ENCODE data around the gene CD40LG. TPM values are rescaled to one million over a fixed set of nuclear protein-coding genes. Genes with fewer than 3 reads are reported as not detected.

CD40LG gene
- total RNA-seq, 1 donor from 2014 or later = not detected

GRCh38 chrX:136619899-136620505 is 28.0 kb upstream of the CD40LG start:
- Mint-ChIP-seq H3K9me3 (peaks cover 3% of the 10 kb centered on the region), H3K4me3 (no peak overlapping the region), H3K4me1 (peaks cover 4% of the 10 kb centered on the region), H3K36me3 (no peaks in the 10 kb centered on the region), H3K27me3 (ENCODE audit: insufficient read depth, low read depth) (peaks cover 2% of the 10 kb centered on the region), H3K27ac (no peak overlapping the region)
- H3K9me3 ChIP-seq (ENCODE audit: low read depth) = no peaks in the 10 kb centered on the region
- no peaks in the 10 kb centered on the region for H4K20me1 ChIP-seq (ENCODE audit: low read depth)
- H3K9ac ChIP-seq = no peak overlapping the region
- H3K27me3 ChIP-seq = no peaks in the 10 kb centered on the region
- H3K27ac ChIP-seq = no peak overlapping the region
- no peaks in the 10 kb centered on the region for H3K4me1 ChIP-seq
- no peak for DNase-seq (ENCODE audit: low spot score)
- H2AFZ ChIP-seq (replicated peaks) = no peak overlapping the region
- no peak overlapping the region for H3K4me3 ChIP-seq
- H3K79me2 ChIP-seq (ENCODE audit: low read depth) = no peaks in the 10 kb centered on the region
- TF ChIP-seq, protein P1, sequence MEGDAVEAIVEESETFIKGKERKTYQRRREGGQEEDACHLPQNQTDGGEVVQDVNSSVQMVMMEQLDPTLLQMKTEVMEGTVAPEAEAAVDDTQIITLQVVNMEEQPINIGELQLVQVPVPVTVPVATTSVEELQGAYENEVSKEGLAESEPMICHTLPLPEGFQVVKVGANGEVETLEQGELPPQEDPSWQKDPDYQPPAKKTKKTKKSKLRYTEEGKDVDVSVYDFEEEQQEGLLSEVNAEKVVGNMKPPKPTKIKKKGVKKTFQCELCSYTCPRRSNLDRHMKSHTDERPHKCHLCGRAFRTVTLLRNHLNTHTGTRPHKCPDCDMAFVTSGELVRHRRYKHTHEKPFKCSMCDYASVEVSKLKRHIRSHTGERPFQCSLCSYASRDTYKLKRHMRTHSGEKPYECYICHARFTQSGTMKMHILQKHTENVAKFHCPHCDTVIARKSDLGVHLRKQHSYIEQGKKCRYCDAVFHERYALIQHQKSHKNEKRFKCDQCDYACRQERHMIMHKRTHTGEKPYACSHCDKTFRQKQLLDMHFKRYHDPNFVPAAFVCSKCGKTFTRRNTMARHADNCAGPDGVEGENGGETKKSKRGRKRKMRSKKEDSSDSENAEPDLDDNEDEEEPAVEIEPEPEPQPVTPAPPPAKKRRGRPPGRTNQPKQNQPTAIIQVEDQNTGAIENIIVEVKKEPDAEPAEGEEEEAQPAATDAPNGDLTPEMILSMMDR (IDR thresholded peaks at IDR 0.05) = no peak
- TF ChIP-seq EZH2 (IDR thresholded peaks at IDR 0.05) (no peak), EZH2phosphoT487 (IDR thresholded peaks at IDR 0.05) (no peak)
- no peaks in the 10 kb centered on the region for H3F3A ChIP-seq (ENCODE audit: low read depth)
- no peaks in the 10 kb centered on the region for H3K36me3 ChIP-seq
- H3K4me2 ChIP-seq = no peak overlapping the region

GRCh38 chrX:136620780-136621179 is 27.2 kb upstream of the CD40LG start:
- H3F3A ChIP-seq (ENCODE audit: low read depth) = no peaks in the 10 kb centered on the region
- no peak overlapping the region for H3K27ac ChIP-seq
- H3K9ac ChIP-seq = no peak overlapping the region
- Mint-ChIP-seq H3K9me3 (peaks cover 3% of the 10 kb centered on the region), H3K36me3 (no peaks in the 10 kb centered on the region), H3K27me3 (ENCODE audit: insufficient read depth, low read depth) (peaks cover 2% of the 10 kb centered on the region), H3K27ac (no peak overlapping the region), H3K4me3 (no peak overlapping the region), H3K4me1 (peaks cover 4% of the 10 kb centered on the region)
- no peak overlapping the region for H2AFZ ChIP-seq (replicated peaks)
- no peak overlapping the region for H3K4me2 ChIP-seq
- H3K4me1 ChIP-seq = no peaks in the 10 kb centered on the region
- H3K79me2 ChIP-seq (ENCODE audit: low read depth) = no peaks in the 10 kb centered on the region
- TF ChIP-seq EZH2 (IDR thresholded peaks at IDR 0.05) (no peak), EZH2phosphoT487 (IDR thresholded peaks at IDR 0.05) (no peak)
- TF ChIP-seq, protein P1 (IDR thresholded peaks at IDR 0.05) = no peak
- DNase-seq (ENCODE audit: low spot score) = no peak
- no peaks in the 10 kb centered on the region for H3K27me3 ChIP-seq
- H4K20me1 ChIP-seq (ENCODE audit: low read depth) = no peaks in the 10 kb centered on the region
- H3K4me3 ChIP-seq = no peak overlapping the region
- no peaks in the 10 kb centered on the region for H3K36me3 ChIP-seq
- no peaks in the 10 kb centered on the region for H3K9me3 ChIP-seq (ENCODE audit: low read depth)

GRCh38 chrX:136622568-136622967 is 25.4 kb upstream of the CD40LG start:
- H3K4me1 ChIP-seq = no peaks in the 10 kb centered on the region
- H3K36me3 Mint-ChIP-seq = no peaks in the 10 kb centered on the region
- no peak overlapping the region for H3K4me3 ChIP-seq
- no peak overlapping the region for H2AFZ ChIP-seq (replicated peaks)
- H3K9ac ChIP-seq = no peak overlapping the region
- no peak for TF ChIP-seq EZH2phosphoT487 (IDR thresholded peaks at IDR 0.05)
- H3K36me3 ChIP-seq = no peaks in the 10 kb centered on the region
- H3F3A ChIP-seq (ENCODE audit: low read depth) = no peaks in the 10 kb centered on the region
- H3K4me3 Mint-ChIP-seq = no peak overlapping the region
- no peaks in the 10 kb centered on the region for H3K27me3 Mint-ChIP-seq (ENCODE audit: insufficient read depth, low read depth)
- H3K79me2 ChIP-seq (ENCODE audit: low read depth) = no peaks in the 10 kb centered on the region
- no peaks in the 10 kb centered on the region for H3K9me3 ChIP-seq (ENCODE audit: low read depth)
- H3K27me3 ChIP-seq = no peaks in the 10 kb centered on the region
- H3K27ac ChIP-seq = no peak overlapping the region
- no peak overlapping the region for H3K4me2 ChIP-seq
- DNase-seq (ENCODE audit: low spot score) = no peak
- H3K27ac Mint-ChIP-seq = no peak overlapping the region
- no peaks in the 10 kb centered on the region for H3K4me1 Mint-ChIP-seq
- peaks cover 5% of the 10 kb centered on the region for H3K9me3 Mint-ChIP-seq
- no peaks in the 10 kb centered on the region for H4K20me1 ChIP-seq (ENCODE audit: low read depth)

DNA sequence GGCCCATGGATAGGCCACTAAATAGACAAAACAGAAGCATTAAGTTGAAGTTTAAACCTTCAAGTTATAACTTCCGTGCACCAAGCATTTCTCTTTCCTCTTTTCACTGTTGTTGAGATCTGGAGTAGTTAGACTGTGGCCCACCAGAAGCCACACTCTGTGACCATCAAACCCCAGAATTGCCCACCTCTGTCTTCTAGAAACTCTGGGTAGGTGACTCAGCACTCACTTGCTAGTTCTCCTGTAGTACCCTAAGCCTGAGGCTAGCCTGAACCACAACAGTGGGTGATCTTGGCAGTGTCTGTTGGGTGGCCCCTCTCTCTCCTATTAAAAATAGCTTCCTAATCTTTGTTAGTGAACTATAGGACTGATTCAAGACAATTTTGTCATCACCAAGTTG is 24.6 kb upstream of the CD40LG start:
- Mint-ChIP-seq H3K4me3 (no peak overlapping the region), H3K4me1 (no peaks in the 10 kb centered on the region), H3K27ac (no peak overlapping the region), H3K36me3 (no peaks in the 10 kb centered on the region), H3K9me3 (peaks cover 5% of the 10 kb centered on the region), H3K27me3 (ENCODE audit: insufficient read depth, low read depth) (no peaks in the 10 kb centered on the region)
- Histone ChIP-seq H3K79me2 (ENCODE audit: low read depth) (no peaks in the 10 kb centered on the region), H3K27me3 (no peaks in the 10 kb centered on the region), H3K4me3 (no peak overlapping the region), H3K9ac (no peak overlapping the region), H3K27ac (no peak overlapping the region), H3K4me1 (no peaks in the 10 kb centered on the region), H4K20me1 (ENCODE audit: low read depth) (no peaks in the 10 kb centered on the region), H3F3A (ENCODE audit: low read depth) (no peaks in the 10 kb centered on the region), H3K4me2 (no peak overlapping the region), H3K9me3 (ENCODE audit: low read depth) (no peaks in the 10 kb centered on the region), H2AFZ (replicated peaks) (no peak overlapping the region), H3K36me3 (no peaks in the 10 kb centered on the region)
- DNase-seq (ENCODE audit: low spot score) = no peak
- TF ChIP-seq EZH2 (IDR thresholded peaks at IDR 0.05) (no peak), EZH2phosphoT487 (IDR thresholded peaks at IDR 0.05) (no peak)
- TF ChIP-seq, protein P1 (IDR thresholded peaks at IDR 0.05) = no peak
